ENCODE measurements around the gene MRGPRX3. TPM values are rescaled to one million over a fixed set of nuclear protein-coding genes. Genes with fewer than 3 reads are reported as not detected.

Gene MRGPRX3
- total RNA-seq, 1 experiment from 2014 or later: 0.57 TPM

GRCh38 chr11:18151581-18151980, 19.2 kb downstream of the MRGPRX3 start:
- no peak for DNase-seq (ENCODE audit: extremely low read depth, low read depth)

GRCh38 chr11:18168372-18168771, 36.0 kb downstream of the MRGPRX3 start:
- DNase-seq (ENCODE audit: extremely low read depth, low read depth): no peak

- peak; percentile 24 for DNase-seq (ENCODE audit: extremely low read depth, low read depth)
Observed at GRCh38 chr11:18171377-18172000, 39.1 kb downstream of the MRGPRX3 start.

GRCh38 chr11:18172666-18173065, 40.3 kb downstream of the MRGPRX3 start, which contains the start of gene MRGPRX4:
Gene MRGPRX4, plus strand, starts transcription at chr11:18172837. Its CDS starts 420 bp downstream, at chr11:18173257.
- peak; percentile 4 for DNase-seq (ENCODE audit: extremely low read depth, low read depth)

GRCh38 chr11:18173225-18173866, 41.0 kb downstream of the MRGPRX3 start:
- DNase-seq (ENCODE audit: extremely low read depth, low read depth): no peak

Small RNAs within 50 kb of the gene (small RNA-seq; reads per million reads assigned to genes)
- gene HIGD1AP5: 0 reads per million in 2 experiments

Other genes starting within 250 kb of the MRGPRX3 start
- 10.9 and 18.5 TPM in 2 replicates for gene SERGEF, start 119.5 kb upstream of the MRGPRX3 start, total RNA-seq (2014; rRNA removed; shearing (Covaris generic))
- 0.02 and 0.03 TPM in 2 replicates for gene TPH1, start 86.3 kb upstream of the MRGPRX3 start, total RNA-seq (2014; rRNA removed; shearing (Covaris generic))
- gene SAAL1, start 26.5 kb upstream of the MRGPRX3 start, total RNA-seq (2014; rRNA removed; shearing (Covaris generic)): 19.5 and 23.4 TPM in 2 replicates
- gene MRGPRX4, start 40.3 kb downstream of the MRGPRX3 start, total RNA-seq (2014; rRNA removed; shearing (Covaris generic)): not detected in 2 replicates
- gene SAA4, start 104.2 kb downstream of the MRGPRX3 start, total RNA-seq (2014; rRNA removed; shearing (Covaris generic)): not detected in 2 replicates
- gene SAA2, start 116.1 kb downstream of the MRGPRX3 start, total RNA-seq (2014; rRNA removed; shearing (Covaris generic)): not detected in 2 replicates
- not detected in 2 replicates for gene SAA1, start 133.7 kb downstream of the MRGPRX3 start, total RNA-seq (2014; rRNA removed; shearing (Covaris generic))
- 23.8 and 25.9 TPM in 2 replicates for gene HPS5, start 189.6 kb downstream of the MRGPRX3 start, total RNA-seq (2014; rRNA removed; shearing (Covaris generic))
- gene GTF2H1, start 190.0 kb downstream of the MRGPRX3 start, total RNA-seq (2014; rRNA removed; shearing (Covaris generic)): 53.7 and 55.2 TPM in 2 replicates

Data from NCI-H460 (cell line).